K562 (cell line): ENCODE measurements around the gene ECPAS. TPM values are rescaled to one million over a fixed set of nuclear protein-coding genes. Genes with fewer than 3 reads are reported as not detected.

Source experiments
- ADNP ChIP-seq: fragments of 200-800 bp; sonication (Bioruptor generic); IDR thresholded peaks from 2 replicates; pipeline ENCODE4 v1.6.1; 2016; ENCODE audit warnings: missing genetic modification characterization, missing compliant biosample characterization
- ARID1B ChIP-seq: fragments of 450-650 bp; IDR thresholded peaks from 2 replicates; pipeline ENCODE4 v1.6.1; 2016; ENCODE audit warnings: antibody characterized with exemption, mild to moderate bottlenecking, inconsistent platforms
- BACH1 ChIP-seq: fragments of 200-800 bp; sonication (Bioruptor generic); IDR thresholded peaks from 2 replicates; pipeline ENCODE4 v1.6.1; 2016; ENCODE audit warnings: missing genetic modification characterization, missing compliant biosample characterization
- BDP1 ChIP-seq: IDR thresholded peaks from 3 replicates; pipeline ENCODE4 v1.6.1; 2011; ENCODE audit not compliant: insufficient read length, insufficient read depth
- C11orf30 ChIP-seq: fragments of 450-650 bp; IDR thresholded peaks from 2 replicates; pipeline ENCODE4 v1.6.1; 2016; ENCODE audit warnings: low read depth, mild to moderate bottlenecking
- CREB3L1 ChIP-seq: fragments of 450-650 bp; IDR thresholded peaks from 2 replicates; pipeline ENCODE4 v1.6.1; 2014; ENCODE audit warnings: low read depth, mild to moderate bottlenecking, moderate library complexity, borderline replicate concordance
- DPF2 ChIP-seq: fragments of 450-650 bp; IDR thresholded peaks from 2 replicates; pipeline ENCODE4 v1.6.1; 2016
- ELK3 ChIP-seq: fragments of 450-650 bp; formaldehyde crosslinking; IDR thresholded peaks from 2 replicates; pipeline ENCODE4 v1.4.0; 2020; ENCODE audit warnings: mild to moderate bottlenecking
- FOXA1 ChIP-seq: fragments of 450-650 bp; IDR thresholded peaks from 2 replicates; pipeline ENCODE4 v1.6.1; 2016; ENCODE audit warnings: mild to moderate bottlenecking, borderline replicate concordance
- JUN ChIP-seq, 2 experiments: sonication (generic) in 1 of 2; formaldehyde crosslinking in 1 of 2; IDR thresholded peaks; 2 replicates each; pipeline versions ENCODE4 v1.6.1 to v1.8.0; 2012 to 2022; ENCODE audit warnings: borderline replicate concordance in 2 of 2, mild to moderate bottlenecking in 2 of 2, improper control_type of control experiment in 1 of 2, low read depth in 1 of 2, low read length in 1 of 2, missing genetic modification reagents in 1 of 2
- KDM4B ChIP-seq, 2 experiments: fragments of 450-650 bp in 1 of 2; sonication (generic) in 1 of 2; IDR thresholded peaks; 2 replicates each; pipeline ENCODE4 v1.6.1; 2016 to 2017; ENCODE audit warnings: borderline replicate concordance in 2 of 2, antibody characterized with exemption in 1 of 2, low read depth in 1 of 2, mild to moderate bottlenecking in 1 of 2
- KLF6 ChIP-seq: fragments of 250-450 bp; sonication (Bioruptor Pico); IDR thresholded peaks from 2 replicates; pipeline ENCODE4 v1.4.0; 2020; ENCODE audit warnings: mild to moderate bottlenecking, moderate library complexity, borderline replicate concordance
- LARP7 ChIP-seq: fragments of 450-650 bp; IDR thresholded peaks from 2 replicates; pipeline ENCODE4 v1.6.1; 2016
- MAFG ChIP-seq: fragments of 450-650 bp; conservative IDR thresholded peaks from 2 replicates; pipeline ENCODE4 v1.6.1; 2016; ENCODE audit warnings: missing genetic modification characterization, missing compliant biosample characterization
- MAFK ChIP-seq: IDR thresholded peaks from 2 replicates; pipeline ENCODE4 v1.6.1; 2011; ENCODE audit warnings: low read length, improper control_type of control experiment
- MAZ ChIP-seq, 2 experiments: fragments of 450-650 bp in 1 of 2; sonication (generic) in 1 of 2; formaldehyde crosslinking; IDR thresholded peaks in 1 of 2; conservative IDR thresholded peaks in 1 of 2; 2 replicates each; pipeline versions ENCODE4 v1.4.0 to v1.5.0; 2020; ENCODE audit warnings: mild to moderate bottlenecking in 1 of 2, missing genetic modification reagents in 1 of 2
- NFE2L1 ChIP-seq: fragments of 450-650 bp; IDR thresholded peaks from 2 replicates; pipeline ENCODE4 v1.6.1; 2016; ENCODE audit warnings: missing genetic modification characterization, low read depth, mild to moderate bottlenecking, missing compliant biosample characterization, moderate library complexity, borderline replicate concordance
- NFIC ChIP-seq: fragments of 450-650 bp; IDR thresholded peaks from 2 replicates; pipeline ENCODE4 v1.6.1; 2017; ENCODE audit warnings: mild to moderate bottlenecking, inconsistent platforms
- NR2C2 ChIP-seq, 2 experiments: fragments of 200-800 bp in 1 of 2; sonication (Bioruptor generic) in 1 of 2; sonication (generic) in 1 of 2; formaldehyde crosslinking in 1 of 2; IDR thresholded peaks; 2 replicates each; pipeline versions ENCODE4 v1.6.1 to v1.8.0; 2016 to 2022; ENCODE audit warnings: mild to moderate bottlenecking in 1 of 2, missing compliant biosample characterization in 1 of 2, missing genetic modification characterization in 1 of 2, missing genetic modification reagents in 1 of 2
- POLR3A ChIP-seq: IDR thresholded peaks from 2 replicates; pipeline ENCODE4 v1.6.1; 2011; ENCODE audit warnings: borderline replicate concordance, mild to moderate bottlenecking, moderate library complexity; ENCODE audit not compliant: insufficient read length, insufficient read depth; ENCODE audit errors: extremely low read depth
- SIX5 ChIP-seq, 2 experiments: IDR thresholded peaks; 2 replicates each; pipeline ENCODE4 v1.6.1; 2011; ENCODE audit warnings: low read length in 2 of 2, borderline replicate concordance in 1 of 2, low read depth in 1 of 2, mild to moderate bottlenecking in 1 of 2, moderate library complexity in 1 of 2; ENCODE audit not compliant: insufficient read depth in 1 of 2
- SMARCC2 ChIP-seq: fragments of 450-650 bp; IDR thresholded peaks from 2 replicates; pipeline ENCODE4 v1.6.1; 2017; ENCODE audit warnings: antibody characterized with exemption, moderate library complexity, mild to moderate bottlenecking, low read depth
- TRIM24 ChIP-seq, 2 experiments: fragments of 450-650 bp; IDR thresholded peaks; 2 replicates each; pipeline ENCODE4 v1.6.1; 2016
- ZBTB8A ChIP-seq: fragments of 450-650 bp; IDR thresholded peaks from 2 replicates; pipeline ENCODE4 v1.6.1; 2018; ENCODE audit warnings: mild to moderate bottlenecking, moderate library complexity; ENCODE audit not compliant: partially characterized antibody
- ZNF217 ChIP-seq: sonication (generic); formaldehyde crosslinking; IDR thresholded peaks from 2 replicates; pipeline ENCODE4 v1.8.0; 2022; ENCODE audit warnings: mild to moderate bottlenecking, missing genetic modification reagents
- ZNF24 ChIP-seq: fragments of 450-650 bp; IDR thresholded peaks from 2 replicates; pipeline ENCODE4 v1.6.1; 2016
- ZNF316 ChIP-seq: fragments of 450-650 bp; IDR thresholded peaks from 2 replicates; pipeline ENCODE4 v1.6.1; 2016
- polyA plus RNA-seq, 8 experiments: library from polyadenylated mRNA; depleted of rRNA in 4 of 8; stranded (reverse) in 5 of 8; unstranded in 3 of 8; fragments of >200 nt; fragmentation: Nextera tagmentation in 2 of 8; fragmentation: Illumina TruSeq in 1 of 8; extraction: Ambion mirVana in 2 of 8; extraction: Trizol in 1 of 8; gene quantifications; 2 replicates each; pipeline versions ENCODE4 v1.2.1 to v1.2.3, GENCODE V29; 2011 to 2014; ENCODE audit warnings: inconsistent platforms in 1 of 8, missing spikeins in 1 of 8
- total RNA-seq, 7 experiments: library from RNA; depleted of rRNA in 6 of 7; stranded (reverse); fragments of >200 nt in 6 of 7; fragmentation: Illumina TruSeq in 2 of 7; extraction: Trizol in 2 of 7; gene quantifications; 2 replicates each; pipeline versions ENCODE4 v1.2.1 to v1.2.3, GENCODE V29; 2011 to 2021; ENCODE audit warnings: low replicate concordance in 1 of 7
- TF ChIP-seq, protein P1 (sequence below): fragments of 250-450 bp; sonication (Bioruptor Pico); IDR thresholded peaks from 2 replicates; pipeline ENCODE4 v1.5.0; 2021

ECPAS gene
- total and polyA plus RNA-seq, 9 of the 15 experiments (the other 6 are each of a cell fraction or from before 2014, with no cell fraction given), result 14.5 to 90.9 (median 75.7) TPM

- peak; percentile 93 for TF ChIP-seq ZNF316
- TF ChIP-seq LARP7, result no peak
- peak; percentile 83 for TF ChIP-seq MAFK
- TF ChIP-seq FOXA1, result no peak
- TF ChIP-seq KLF6, result no peak
- no peak for TF ChIP-seq BDP1
- no peak for TF ChIP-seq KDM4B (IDR thresholded peaks at IDR 0.05; ENCODE audit: borderline replicate concordance in 2 of 2, low read depth in 1 of 2)
- no peak for TF ChIP-seq SIX5 (IDR thresholded peaks at IDR 0.05; ENCODE audit: borderline replicate concordance in 1 of 2, insufficient read depth in 1 of 2, low read depth in 1 of 2, low read length in 2 of 2)
- peak; percentile 39; the same call in 1 of the 2 replicates for TF ChIP-seq ARID1B
- TF ChIP-seq ZNF24, result no peak
- no peak for TF ChIP-seq ZNF217
- no peak for TF ChIP-seq POLR3A
- no peak for TF ChIP-seq ELK3 (CRISPR knock-in tag)
- TF ChIP-seq CREB3L1, result no peak
- TF ChIP-seq MAFG, result peak; percentile 91
- TF ChIP-seq MAZ (CRISPR knock-in tag; conservative IDR thresholded peaks at IDR 0.05 in 1 of 2, IDR thresholded peaks at IDR 0.05 in 1 of 2), result no peak
- peak; percentile 60 for TF ChIP-seq DPF2
- peak; percentile 79 for TF ChIP-seq BACH1
- peak; percentile 15; the same call in 1 of the 2 replicates for TF ChIP-seq JUN (IDR thresholded peaks at IDR 0.05; ENCODE audit: borderline replicate concordance, low read depth, low read length)
- TF ChIP-seq JUN (CRISPR knock-in tag; IDR thresholded peaks at IDR 0.05; ENCODE audit: borderline replicate concordance), result no peak
- peak in 1 of 2 experiments; percentile 33; a peak in 1 of 4 replicates for TF ChIP-seq TRIM24 (IDR thresholded peaks at IDR 0.05)
- 0 out of 2 replicates have a peak, but pooled peaks have one; percentile 36 for TF ChIP-seq NFIC
- no peak for TF ChIP-seq SMARCC2
- TF ChIP-seq C11orf30, result peak; percentile 88
- no peak for TF ChIP-seq NR2C2 (CRISPR knock-in tag; IDR thresholded peaks at IDR 0.05)
- peak; percentile 29; the same call in 1 of the 2 replicates for TF ChIP-seq NR2C2 (tag; IDR thresholded peaks at IDR 0.05)
- no peak for TF ChIP-seq ADNP (tag)
- TF ChIP-seq NFE2L1 (tag), result peak; percentile 79
- TF ChIP-seq, protein P1, sequence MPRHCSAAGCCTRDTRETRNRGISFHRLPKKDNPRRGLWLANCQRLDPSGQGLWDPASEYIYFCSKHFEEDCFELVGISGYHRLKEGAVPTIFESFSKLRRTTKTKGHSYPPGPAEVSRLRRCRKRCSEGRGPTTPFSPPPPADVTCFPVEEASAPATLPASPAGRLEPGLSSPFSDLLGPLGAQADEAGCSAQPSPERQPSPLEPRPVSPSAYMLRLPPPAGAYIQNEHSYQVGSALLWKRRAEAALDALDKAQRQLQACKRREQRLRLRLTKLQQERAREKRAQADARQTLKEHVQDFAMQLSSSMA (CRISPR knock-in tag), result no peak
- TF ChIP-seq ZBTB8A, result no peak
These were observed 57.0 kb downstream of the ECPAS start (continued) for GRCh38 chr9:111427186-111427585.
